IPS-18c (cell line): ENCODE measurements around the gene SYNE1.
"Not testable (repeated sequence)": the region's sequence is repeated elsewhere in the genome, so short reads cannot be mapped to it uniquely, and the experiment has no call there.

Experiments
- H3K4me3 ChIP-seq: 2 replicates; pipeline ENCODE4 v1.7.0; 2013; ENCODE audit warnings: low read depth, mild to moderate bottlenecking, low read length, moderate library complexity; ENCODE audit not compliant: insufficient read depth
- H3K9me3 ChIP-seq: one replicate; pipeline ENCODE4 v1.6.1; 2013; ENCODE audit warnings: mild to moderate bottlenecking, low read length, moderate library complexity; ENCODE audit not compliant: control insufficient read depth, insufficient read depth

Gene SYNE1

DNA sequence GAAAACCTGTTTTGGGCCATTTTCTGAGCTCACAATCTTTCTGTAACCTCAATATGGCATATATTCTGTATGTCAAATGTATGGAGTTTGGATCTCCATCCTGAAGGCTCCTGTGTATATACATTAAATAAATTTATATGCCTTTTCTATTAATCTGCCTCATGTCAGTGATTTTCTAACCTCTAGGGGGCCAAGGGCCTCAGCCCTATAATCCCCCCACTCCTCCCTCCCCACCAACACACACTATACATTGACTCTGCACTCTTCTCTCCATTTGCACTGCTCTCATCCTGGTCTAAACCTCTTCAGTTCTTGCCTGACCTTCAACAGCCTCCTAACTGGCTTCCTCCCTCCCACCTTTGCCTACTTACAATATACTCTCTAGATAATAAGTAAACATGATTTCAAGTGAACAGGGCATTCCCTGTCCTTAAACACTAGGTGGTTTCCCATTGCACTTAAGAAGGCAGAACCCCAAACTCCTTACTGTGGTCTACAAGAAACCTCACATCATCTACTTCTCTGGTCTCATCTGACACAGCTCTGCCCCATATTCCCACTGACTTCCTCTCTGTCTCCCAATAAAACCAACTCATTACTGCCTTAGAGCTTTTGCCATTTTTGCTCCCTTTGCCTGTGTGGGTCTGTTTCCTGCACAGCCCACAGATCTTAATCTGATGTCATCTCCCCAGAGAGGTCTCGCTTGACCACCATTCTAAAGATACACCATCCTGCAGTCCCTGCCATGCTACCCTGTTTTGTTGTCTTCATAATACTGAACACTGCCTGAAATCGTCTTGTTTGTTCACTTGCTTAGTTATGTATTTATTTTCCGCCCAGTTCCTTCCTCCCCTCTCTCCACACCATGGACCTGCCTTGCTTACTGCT is 213.7 kb downstream of the SYNE1 start:
- H3K9me3 ChIP-seq = no peaks in the 10 kb centered on the region
- no peak overlapping the region for H3K4me3 ChIP-seq

DNA sequence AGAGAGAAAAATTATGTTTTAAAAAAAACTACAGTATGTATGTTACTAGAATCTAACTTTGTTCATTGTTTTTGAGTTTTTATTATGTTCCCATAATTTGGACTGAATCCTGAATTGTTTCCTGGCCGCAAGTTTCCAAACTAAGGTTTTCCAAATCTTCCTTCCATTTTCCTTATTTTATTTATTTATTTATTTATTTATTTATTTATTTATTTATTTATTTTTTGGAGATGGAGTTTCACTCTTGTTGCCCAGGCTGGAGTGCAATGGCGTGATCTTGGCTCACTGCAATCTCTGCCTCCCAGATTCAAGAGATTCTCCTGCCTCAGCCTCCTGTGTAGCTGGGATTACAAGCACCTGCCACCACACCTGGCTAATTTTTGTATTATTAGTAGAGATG is 215.7 kb downstream of the SYNE1 start:
- not testable (repeated sequence) for H3K4me3 ChIP-seq

DNA sequence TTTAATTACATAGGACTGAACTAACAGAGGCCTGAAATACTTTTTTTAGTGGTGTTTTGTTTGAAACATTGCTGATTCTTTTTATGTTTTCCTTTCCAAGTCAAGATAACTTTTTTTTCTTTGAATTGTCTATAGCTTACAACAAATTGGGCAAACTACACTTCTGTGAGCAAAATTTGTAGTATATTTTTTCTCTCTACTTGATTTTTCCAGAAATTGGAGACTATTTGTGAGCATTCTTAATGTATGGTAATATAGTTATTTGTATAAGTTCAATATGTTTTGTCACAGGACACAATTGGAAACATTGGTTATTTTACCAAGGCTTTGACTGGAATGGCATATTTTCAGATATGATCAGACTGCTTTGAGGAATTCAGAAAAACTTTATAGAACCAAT is 216.5 kb downstream of the SYNE1 start:
- Histone ChIP-seq H3K4me3 (no peak overlapping the region), H3K9me3 (no peaks in the 10 kb centered on the region)

More for the DNA sequence above, 215.7 kb downstream of the SYNE1 start:
- not testable (repeated sequence) for H3K9me3 ChIP-seq

DNA sequence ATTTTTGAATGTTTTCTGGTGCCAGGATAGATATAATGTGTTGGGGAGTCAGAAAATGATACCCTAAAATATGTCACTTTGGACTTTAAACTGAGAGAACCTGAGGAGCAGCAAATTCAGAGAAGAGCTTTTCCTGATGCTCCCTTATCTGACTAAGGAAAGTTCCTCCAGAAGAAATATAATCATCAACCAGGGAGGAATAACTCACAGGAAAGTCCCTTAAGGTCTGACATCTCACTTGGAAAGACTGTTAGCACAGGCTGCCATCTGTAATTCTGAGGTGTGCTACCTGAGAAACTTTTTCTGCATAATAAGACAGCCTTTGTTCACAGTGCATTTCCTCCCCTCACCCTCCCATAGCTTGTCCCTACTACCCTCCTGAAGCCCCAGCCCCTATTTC is 218.6 kb downstream of the SYNE1 start:
- Histone ChIP-seq H3K9me3 (no peaks in the 10 kb centered on the region), H3K4me3 (no peak overlapping the region)

DNA sequence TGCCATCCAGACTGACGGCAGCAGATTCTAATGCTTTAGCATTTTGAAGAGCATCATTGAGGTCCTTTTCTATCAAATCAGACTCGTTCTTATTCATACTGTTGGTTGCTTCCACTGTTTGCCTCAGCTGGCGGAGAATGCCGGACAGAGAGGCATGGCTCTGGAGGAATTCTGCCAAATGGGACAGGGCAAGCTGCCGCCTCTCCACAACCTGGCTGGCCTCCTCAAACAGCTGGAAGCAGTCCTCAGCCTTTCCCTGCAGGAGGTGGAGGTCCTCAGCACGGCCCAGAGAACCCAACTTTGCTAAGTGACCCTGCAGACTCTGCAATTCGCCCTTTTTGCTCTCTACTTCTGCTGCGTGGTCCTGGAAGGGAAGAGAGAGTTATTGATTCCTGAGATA is 220.5 kb downstream of the SYNE1 start:
- Histone ChIP-seq H3K4me3 (no peak overlapping the region), H3K9me3 (no peaks in the 10 kb centered on the region)

DNA sequence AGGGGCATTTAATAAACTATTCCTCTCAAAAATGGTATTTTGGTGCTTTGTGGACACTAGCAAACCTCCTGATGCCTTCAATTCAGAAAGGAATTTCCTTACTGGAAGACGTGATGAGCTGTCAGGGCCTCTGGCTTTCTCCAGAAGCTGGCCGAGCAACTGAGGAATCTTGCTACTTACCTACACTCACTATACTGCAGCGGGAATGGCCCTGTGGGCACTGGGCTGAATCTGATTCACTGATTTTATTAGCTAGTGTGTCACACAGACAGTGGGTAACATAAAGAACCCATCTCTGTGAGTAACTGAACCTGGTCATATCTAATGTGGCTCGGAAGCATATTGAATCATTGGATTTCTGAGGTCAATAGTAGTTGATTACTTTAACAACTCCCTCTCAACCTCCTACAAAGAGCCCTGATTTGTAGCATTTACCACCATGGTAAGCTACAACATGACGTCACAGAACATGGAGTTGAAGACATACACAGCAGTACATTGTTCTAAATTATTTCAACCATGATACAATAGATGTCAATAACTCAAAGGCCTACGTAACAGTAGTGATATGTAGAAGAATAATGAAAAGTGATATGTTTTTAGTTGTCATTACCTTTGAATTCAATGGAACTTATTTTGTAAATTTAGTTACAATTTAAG is 232.1 kb downstream of the SYNE1 start:
- no peak overlapping the region for H3K4me3 ChIP-seq

DNA sequence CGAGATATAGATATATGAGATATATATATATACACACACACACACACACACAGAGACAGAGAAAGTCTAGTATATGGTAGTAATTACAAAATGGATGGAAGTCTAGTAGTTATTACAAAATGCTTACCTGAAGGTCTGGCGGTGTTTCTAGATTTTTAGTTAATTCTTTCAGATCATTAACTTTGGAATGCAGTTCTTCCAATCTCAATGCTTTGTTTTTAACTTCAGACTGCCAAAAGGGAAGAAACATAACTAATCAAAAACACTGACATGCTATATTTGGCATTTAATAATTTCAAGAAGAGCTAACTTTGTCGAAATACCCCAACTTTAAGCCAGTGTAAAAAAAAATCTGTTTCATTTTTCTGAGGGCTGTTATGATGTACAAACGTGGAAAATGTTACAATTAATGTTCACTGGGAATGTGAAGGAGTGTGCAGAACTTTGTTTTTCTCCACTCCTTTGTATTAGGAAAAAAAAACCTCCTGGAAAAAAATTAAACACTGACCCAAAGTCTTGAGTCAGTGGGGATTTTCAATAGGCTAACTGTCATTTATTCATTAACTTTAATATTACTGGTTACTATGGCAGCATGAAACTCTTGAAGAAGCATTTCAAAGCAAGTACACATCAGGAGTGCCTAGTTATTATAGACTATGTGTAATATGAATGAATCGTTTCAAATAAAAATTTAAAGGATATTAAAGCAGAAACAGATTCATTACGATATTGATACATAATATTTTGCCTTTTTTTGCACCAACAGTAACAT is 232.9 kb downstream of the SYNE1 start:
- no peaks in the 10 kb centered on the region for H3K9me3 ChIP-seq
- no peak overlapping the region for H3K4me3 ChIP-seq

More for the DNA sequence above, 232.1 kb downstream of the SYNE1 start:
- H3K9me3 ChIP-seq = no peaks in the 10 kb centered on the region

DNA sequence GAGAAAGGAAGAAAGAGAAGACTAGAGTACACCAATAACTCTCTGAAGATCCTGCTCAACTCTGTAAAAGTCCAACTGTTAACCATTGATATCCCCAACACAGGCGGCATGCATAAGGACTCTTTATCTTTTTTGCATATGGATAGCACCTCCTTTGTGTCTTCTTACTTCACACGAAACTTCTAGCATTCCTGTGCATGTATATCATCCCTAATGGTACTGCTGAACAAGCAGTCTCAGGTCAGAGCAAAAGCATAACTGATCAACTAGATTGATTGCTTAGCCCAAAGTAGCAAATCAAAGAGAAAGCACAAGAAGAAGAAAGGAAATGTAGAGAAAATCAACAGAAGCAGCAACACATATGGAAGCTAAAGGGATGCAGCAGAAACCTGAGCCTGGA is 234.4 kb downstream of the SYNE1 start:
- Histone ChIP-seq H3K4me3 (no peak overlapping the region), H3K9me3 (no peaks in the 10 kb centered on the region)

DNA sequence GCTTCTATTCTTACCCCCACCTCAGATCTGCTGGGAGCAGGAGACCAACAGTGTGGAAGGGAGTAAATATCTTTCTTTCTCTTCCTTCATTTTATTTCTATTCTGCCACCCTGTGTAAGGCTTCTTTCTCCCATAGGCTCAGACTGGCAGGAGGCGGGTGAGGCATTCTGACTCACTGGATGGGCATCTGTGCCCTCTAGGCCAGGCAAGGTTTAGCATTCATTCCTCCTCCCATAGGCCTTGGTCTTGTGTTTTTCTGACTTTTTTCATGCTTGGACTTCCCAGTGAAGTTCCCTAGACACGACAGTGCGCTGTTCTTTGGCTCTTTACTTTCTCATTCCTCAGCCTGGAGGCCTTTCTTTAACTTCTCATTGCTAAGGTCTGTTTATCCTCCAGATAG is 235.2 kb downstream of the SYNE1 start:
- no peak overlapping the region for H3K4me3 ChIP-seq

DNA sequence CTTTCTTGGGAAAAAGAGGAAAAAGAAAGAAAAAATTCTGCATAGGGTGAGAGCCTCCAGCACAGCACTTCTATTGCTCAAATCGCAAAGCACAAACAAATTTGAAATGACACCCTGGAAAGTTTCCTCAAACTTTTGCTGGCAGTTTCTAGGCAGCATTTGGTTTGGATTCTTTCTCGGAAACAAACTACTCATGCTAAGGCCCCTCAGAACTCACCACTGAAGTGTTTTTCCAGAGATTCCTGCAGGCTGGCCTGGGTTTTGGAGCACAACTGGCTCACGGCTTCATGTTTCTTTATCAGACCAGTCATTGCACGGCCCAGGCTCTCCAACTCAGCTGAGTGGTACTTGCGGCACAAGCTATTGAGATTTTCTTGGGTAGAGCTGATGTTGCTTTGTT is 237.8 kb downstream of the SYNE1 start:
- H3K4me3 ChIP-seq = no peak overlapping the region
- no peaks in the 10 kb centered on the region for H3K9me3 ChIP-seq

More for the DNA sequence above, 235.2 kb downstream of the SYNE1 start:
- H3K9me3 ChIP-seq = no peaks in the 10 kb centered on the region

DNA sequence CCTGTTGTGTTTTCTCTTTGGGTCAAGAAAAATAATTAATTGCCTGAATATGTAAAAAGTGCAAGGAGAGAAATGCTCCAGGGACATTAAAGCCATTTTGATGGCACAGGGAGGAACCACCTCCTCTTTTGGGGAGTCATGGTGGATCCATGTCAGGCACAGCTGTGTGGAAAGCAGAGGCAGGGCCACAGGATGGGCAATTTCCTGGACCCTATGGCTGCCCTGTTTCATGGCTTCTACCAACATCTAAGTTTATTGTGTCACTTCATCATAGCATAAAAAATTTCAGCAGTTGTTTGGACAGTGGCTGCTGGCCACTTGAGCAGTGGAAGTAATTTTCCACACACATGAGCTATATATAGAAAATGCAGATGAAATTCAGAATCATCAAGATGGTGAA is 238.2 kb downstream of the SYNE1 start:
- Histone ChIP-seq H3K4me3 (no peak overlapping the region), H3K9me3 (no peaks in the 10 kb centered on the region)

DNA sequence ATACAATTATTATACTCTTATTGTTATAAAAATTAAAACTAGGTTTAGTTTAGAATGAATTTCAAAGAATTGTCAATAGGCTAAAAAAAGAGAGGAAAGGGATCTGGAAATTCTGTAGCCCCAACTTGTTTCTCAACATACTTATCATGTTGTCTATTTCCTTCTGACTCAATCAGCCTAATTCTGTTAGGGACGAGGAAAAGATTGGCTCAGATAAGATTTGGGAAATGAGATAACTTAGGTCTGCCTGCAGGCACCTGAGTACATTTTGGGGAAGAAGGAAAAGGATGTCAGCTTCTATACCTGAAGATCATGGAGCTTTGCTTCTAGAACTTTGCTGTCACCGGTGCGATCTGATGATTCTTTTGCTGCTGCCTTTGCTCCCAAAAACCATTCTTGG is 238.8 kb downstream of the SYNE1 start:
- H3K4me3 ChIP-seq = no peak overlapping the region
- no peaks in the 10 kb centered on the region for H3K9me3 ChIP-seq

DNA sequence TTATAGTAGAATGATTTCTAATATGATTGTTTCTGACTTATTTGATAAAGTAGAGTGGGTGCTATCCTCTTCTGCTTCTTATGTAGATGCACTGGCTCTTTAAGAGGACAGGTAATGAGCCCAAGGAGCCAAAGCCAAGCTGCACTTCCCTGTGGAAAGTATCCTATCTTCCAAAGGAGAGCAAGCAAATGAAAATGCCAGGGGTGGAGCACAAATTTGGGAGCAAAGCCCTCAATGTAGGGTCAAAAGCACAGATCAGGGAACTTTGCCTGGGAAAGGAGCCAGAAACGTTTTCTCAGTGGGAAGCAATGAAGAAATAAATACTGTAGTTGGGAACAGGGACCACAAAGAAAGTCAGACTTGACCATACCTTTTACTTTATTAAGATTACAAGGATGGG is 242.9 kb downstream of the SYNE1 start:
- Histone ChIP-seq H3K4me3 (no peak overlapping the region), H3K9me3 (no peaks in the 10 kb centered on the region)

DNA sequence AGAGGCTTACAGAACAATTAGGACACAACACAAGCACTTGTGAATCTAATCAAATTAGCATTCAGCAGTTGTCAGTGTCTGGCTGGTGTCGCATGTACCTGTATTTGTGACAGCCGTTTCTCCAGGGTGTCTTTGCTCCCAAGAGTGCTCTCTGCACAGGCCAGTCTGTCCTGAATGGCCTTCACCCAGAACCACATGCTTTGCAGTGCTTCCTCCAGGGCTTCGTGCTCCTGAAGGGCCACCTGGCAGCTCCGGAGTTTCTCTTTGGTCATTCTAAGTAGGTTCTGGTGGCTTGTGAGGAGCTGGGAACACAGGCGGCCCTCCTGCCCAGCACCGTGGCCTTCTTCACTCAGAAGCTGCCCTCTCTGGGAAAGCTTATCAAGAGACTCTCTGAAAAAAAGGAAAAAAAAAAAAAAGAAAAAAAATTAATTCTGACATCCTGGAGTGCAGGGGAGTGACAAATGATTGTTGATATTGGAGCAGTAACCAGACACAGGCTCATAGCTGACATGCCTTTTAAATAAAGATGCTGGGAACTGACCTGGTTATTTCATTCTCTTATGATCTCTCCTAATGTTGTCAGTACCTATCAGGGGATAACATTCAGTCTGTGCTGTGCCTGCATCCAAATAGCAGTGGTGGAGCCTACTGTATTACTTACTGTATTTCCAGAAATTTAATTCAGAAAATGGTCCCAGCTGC is 245.8 kb downstream of the SYNE1 start:
- no peak overlapping the region for H3K4me3 ChIP-seq
- H3K9me3 ChIP-seq = no peaks in the 10 kb centered on the region

DNA sequence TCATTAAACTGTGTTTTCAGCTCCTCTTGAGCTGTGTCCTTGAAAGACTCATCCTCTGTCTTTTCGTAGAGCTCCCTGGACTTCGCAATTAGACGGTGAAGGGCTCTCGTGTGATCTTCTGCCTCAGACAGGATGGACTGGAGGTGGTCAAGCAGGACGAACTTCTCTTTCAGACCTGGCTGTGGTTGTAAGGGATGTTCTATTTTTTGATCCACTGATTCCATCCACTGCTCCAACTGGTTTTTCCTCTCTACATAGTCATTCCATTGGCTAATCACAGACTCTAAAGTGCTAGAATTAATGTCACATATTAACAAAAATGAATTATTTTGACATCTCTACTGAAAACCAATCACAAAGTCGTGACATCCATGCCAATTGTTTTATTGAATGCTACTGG is 250.1 kb downstream of the SYNE1 start:
- no peak overlapping the region for H3K4me3 ChIP-seq

DNA sequence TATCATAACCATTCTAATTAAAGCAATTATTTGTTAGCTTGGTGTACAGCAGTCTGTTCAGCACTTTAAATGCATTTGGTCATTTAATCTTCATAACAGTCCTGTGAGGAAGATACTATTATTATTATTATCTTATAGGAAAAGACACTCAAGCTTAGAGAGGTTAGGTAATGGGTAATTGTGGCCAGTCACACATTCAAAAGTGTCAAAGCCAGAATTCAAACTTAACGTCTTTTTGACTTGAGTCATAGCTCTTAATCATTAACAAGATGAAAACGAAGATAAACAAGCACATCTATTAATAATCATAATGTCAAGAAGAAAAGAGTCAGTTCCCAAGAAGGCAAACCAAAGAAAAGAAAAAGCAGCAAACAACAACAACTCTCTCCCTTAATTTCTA is 251.0 kb downstream of the SYNE1 start:
- no peaks in the 10 kb centered on the region for H3K9me3 ChIP-seq

More for the DNA sequence above, 250.1 kb downstream of the SYNE1 start:
- no peaks in the 10 kb centered on the region for H3K9me3 ChIP-seq

More for the DNA sequence above, 251.0 kb downstream of the SYNE1 start:
- H3K4me3 ChIP-seq = no peak overlapping the region
